Testis (tissue), 3 donors: ENCODE measurements around the gene KCNT2. TPM values are rescaled to one million over a fixed set of nuclear protein-coding genes. Genes with fewer than 3 reads are reported as not detected.

Experiments
- DNase-seq: peaks from one replicate; pipeline ENCODE4 v3.0.0-alpha.2; 2019
- H3K27ac ChIP-seq, 2 donors: fragments of 200-600 bp; sonication (generic); one replicate each; pipeline ENCODE4 v1.5.1; 2019
- H3K27me3 ChIP-seq: fragments of 200-600 bp; sonication (generic); one replicate; pipeline ENCODE4 v1.5.1; 2019
- H3K36me3 ChIP-seq: fragments of 200-600 bp; sonication (generic); one replicate; pipeline ENCODE4 v1.5.1; 2017; ENCODE audit warnings: low read depth; ENCODE audit errors: missing control alignments
- H3K4me1 ChIP-seq: fragments of 200-600 bp; sonication (generic); one replicate; pipeline ENCODE4 v1.5.1; 2019
- H3K4me3 ChIP-seq, 2 donors: fragments of 200-600 bp; sonication (generic); one replicate each; pipeline ENCODE4 v1.5.1; 2017 to 2019
- H3K9me3 ChIP-seq: fragments of 200-600 bp; sonication (generic); one replicate; pipeline ENCODE4 v1.5.1; 2017
- POLR2A ChIP-seq: fragments of 450-650 bp; IDR thresholded peaks from one replicate; pipeline ENCODE4 v1.6.1; 2017; ENCODE audit warnings: antibody characterized with exemption, mild to moderate bottlenecking, moderate library complexity
- WGBS, 2 donors: methylation state at CpG; one replicate each; pipeline ENCODE4 v1.1.5; 2018; 5-methylcytosine and 5-hydroxymethylcytosine counted together
- intact Hi-C: fragments of 100-400 bp; cut with DNase I; formaldehyde crosslinking; loops from one replicate; pipeline ENCODE4 v1.15.1; 2023; ENCODE audit warnings: low total_unique reads
- polyA plus RNA-seq: library from polyadenylated mRNA; stranded (reverse); fragments of 350-450 nt; fragmentation: Illumina TruSeq; extraction: RNeasy Lipid Tissue Mini Kit (QIAGEN cat#74804); gene quantifications from one replicate; pipeline ENCODE4 v1.2.3, GENCODE V29; 2014; ENCODE audit warnings: low read depth, low replicate concordance; ENCODE audit not compliant: insufficient read depth
- total RNA-seq, 2 donors: library from RNA; depleted of rRNA; stranded (reverse); fragments of >200 nt; gene quantifications; one replicate each; pipeline ENCODE4 v1.2.3, GENCODE V29; 2016
- TF ChIP-seq, protein P1 (sequence below), 3 experiments: fragments of 450-650 bp in 2 of 3; fragments of 200-600 bp in 1 of 3; sonication (generic) in 1 of 3; IDR thresholded peaks; one replicate each; pipeline ENCODE4 v1.5.1; 2016 to 2019; ENCODE audit warnings: antibody characterized with exemption in 3 of 3, mild to moderate bottlenecking in 2 of 3, moderate library complexity in 1 of 3

KCNT2 gene
- total and polyA plus RNA-seq, 3 donors from 2014 or later: 2.7 to 3.9 (median 3.2) TPM

DNA sequence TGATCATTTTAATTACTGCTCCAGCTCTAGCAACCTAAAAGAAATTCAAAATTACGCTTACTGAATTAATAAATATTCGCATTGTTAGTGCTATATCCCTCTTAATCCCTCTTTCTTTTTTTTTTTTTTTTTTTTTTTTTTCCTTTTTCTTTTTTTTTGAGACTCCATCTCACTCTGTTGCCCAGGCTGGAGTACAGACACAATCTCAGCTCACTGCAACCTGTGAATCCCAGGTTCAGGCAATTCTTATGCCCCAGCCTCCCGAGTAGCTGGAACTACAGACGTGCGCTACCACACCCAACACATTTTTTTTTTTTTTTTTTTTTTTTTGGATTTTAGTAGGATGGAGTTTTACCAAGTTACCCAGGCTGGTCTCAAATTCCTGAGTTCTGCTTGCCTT lies 157.1 kb downstream of the KCNT2 start:
- no peak overlapping the region for H3K4me3 ChIP-seq
- 85 to 95% methylated on average over 5 of the region's 5 CpGs for WGBS, 2 donors
- no peak overlapping the region for H3K27ac ChIP-seq
- no peaks in the 10 kb centered on the region for H3K36me3 ChIP-seq
- intact Hi-C loops: no loop called here
- no peaks in the 10 kb centered on the region for H3K9me3 ChIP-seq
- no peak for DNase-seq
- no peaks in the 10 kb centered on the region for H3K27me3 ChIP-seq
- no peaks in the 10 kb centered on the region for H3K4me1 ChIP-seq
- TF ChIP-seq POLR2A: no peak
- TF ChIP-seq, protein P1, sequence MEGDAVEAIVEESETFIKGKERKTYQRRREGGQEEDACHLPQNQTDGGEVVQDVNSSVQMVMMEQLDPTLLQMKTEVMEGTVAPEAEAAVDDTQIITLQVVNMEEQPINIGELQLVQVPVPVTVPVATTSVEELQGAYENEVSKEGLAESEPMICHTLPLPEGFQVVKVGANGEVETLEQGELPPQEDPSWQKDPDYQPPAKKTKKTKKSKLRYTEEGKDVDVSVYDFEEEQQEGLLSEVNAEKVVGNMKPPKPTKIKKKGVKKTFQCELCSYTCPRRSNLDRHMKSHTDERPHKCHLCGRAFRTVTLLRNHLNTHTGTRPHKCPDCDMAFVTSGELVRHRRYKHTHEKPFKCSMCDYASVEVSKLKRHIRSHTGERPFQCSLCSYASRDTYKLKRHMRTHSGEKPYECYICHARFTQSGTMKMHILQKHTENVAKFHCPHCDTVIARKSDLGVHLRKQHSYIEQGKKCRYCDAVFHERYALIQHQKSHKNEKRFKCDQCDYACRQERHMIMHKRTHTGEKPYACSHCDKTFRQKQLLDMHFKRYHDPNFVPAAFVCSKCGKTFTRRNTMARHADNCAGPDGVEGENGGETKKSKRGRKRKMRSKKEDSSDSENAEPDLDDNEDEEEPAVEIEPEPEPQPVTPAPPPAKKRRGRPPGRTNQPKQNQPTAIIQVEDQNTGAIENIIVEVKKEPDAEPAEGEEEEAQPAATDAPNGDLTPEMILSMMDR (IDR thresholded peaks at IDR 0.05): no peak

DNA sequence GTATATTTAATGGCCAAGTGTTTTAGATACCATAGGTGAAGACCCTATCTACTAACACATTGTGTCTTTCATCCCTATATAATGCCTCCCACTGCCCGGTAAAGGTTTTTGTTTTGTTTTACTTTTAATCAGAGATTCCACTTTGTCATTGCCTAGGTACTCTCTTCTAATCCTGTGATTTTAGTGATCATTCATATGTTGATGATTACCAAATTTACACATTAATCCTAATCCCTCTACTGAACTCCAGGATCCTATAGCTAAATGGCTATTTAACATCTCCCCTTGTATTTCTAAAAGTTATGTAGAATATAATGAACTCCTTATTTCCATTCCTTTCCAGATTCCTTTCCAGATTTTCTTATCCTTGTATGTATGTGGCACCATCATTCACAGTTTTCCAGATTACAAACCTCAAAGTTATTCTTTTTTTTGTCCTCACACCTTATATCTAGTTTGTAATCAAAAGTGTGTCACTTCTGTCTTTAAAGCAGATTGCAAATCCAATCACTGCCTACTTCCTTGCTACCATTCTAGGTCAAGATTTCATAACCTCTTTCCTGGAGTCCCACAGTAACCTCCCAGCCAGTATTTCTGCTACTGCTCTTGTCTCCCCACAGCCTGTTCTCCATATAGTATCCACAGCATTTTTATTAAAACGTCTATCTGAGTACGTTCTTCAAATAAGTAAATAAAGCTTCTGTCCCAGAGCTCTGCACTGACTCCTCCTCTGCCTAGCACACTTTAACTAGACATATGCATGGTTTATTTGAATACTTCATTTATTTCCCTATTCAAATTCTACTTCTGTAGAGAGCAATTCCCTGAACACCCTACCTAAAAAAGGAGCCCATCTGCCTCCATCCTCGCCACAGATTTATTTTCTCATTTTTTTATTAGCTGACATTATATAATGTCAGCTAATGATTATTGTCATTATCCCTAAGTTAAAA lies 157.8 kb downstream of the KCNT2 start:
- no peaks in the 10 kb centered on the region for H3K36me3 ChIP-seq
- no peak overlapping the region for H3K27ac ChIP-seq
- intact Hi-C loops: no loop called here
- no peaks in the 10 kb centered on the region for H3K27me3 ChIP-seq
- no peaks in the 10 kb centered on the region for H3K4me1 ChIP-seq
- TF ChIP-seq, protein P1 (IDR thresholded peaks at IDR 0.05): no peak
- no peak for TF ChIP-seq POLR2A
- H3K9me3 ChIP-seq: no peaks in the 10 kb centered on the region
- H3K4me3 ChIP-seq: no peak overlapping the region
- DNase-seq: no peak
- 66 to 67% methylated on average over 4 of the region's 4 CpGs for WGBS, 2 donors

DNA sequence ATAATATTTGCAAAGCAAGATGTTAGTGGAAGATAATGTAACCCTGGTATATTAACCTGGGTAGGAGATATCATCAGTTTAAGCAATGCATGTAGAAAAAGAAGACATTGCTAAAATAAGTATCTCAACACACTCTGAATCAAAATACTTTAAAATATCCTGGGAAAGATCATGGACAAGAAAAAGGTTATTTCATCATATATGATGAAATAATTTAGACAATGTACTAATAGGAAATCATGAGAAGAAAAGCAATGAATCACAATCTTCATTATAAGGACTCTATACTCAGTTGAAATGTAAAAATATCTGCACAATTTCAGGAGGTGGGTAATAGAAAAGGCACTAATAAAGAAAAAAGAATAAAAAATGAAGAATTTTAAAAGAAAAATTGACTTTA lies 158.8 kb downstream of the KCNT2 start:
- TF ChIP-seq, protein P1 (IDR thresholded peaks at IDR 0.05): no peak
- TF ChIP-seq POLR2A: no peak

DNA sequence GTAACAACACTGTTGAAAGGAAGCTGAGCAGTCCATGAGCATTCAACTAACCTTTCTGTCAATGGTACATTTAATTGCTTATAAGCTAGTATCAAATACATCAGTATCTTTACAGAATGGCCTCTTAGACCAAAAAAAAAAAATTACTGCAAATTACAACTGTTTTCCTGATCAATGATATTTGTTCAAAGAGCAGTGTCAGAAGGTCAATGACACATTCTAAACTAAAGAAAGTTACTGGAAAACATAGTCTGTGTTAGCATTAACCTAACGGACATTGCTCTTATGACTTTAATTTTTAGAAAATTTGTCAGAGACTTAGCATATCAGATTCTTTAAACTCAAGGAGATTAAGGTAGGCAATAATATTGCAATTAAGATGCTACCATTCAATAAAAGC lies 162.5 kb downstream of the KCNT2 start:
- 86 to 95% methylated on average over 1 of the region's 1 CpG for WGBS, 2 donors
- intact Hi-C loops: no loop called here
- no peaks in the 10 kb centered on the region for H3K4me1 ChIP-seq

More for the DNA sequence above, 158.8 kb downstream of the KCNT2 start:
- DNase-seq: no peak
- no peak overlapping the region for H3K27ac ChIP-seq
- no peaks in the 10 kb centered on the region for H3K4me1 ChIP-seq
- H3K9me3 ChIP-seq: no peaks in the 10 kb centered on the region
- no peak overlapping the region for H3K4me3 ChIP-seq
- intact Hi-C loops: no loop called here
- H3K27me3 ChIP-seq: no peaks in the 10 kb centered on the region
- H3K36me3 ChIP-seq: no peaks in the 10 kb centered on the region

More for the DNA sequence above, 162.5 kb downstream of the KCNT2 start:
- Histone ChIP-seq H3K4me3 (no peak overlapping the region), H3K27me3 (no peaks in the 10 kb centered on the region), H3K27ac (no peak overlapping the region), H3K36me3 (no peaks in the 10 kb centered on the region), H3K9me3 (no peaks in the 10 kb centered on the region)
- TF ChIP-seq, protein P1 (IDR thresholded peaks at IDR 0.05): no peak
- TF ChIP-seq POLR2A: no peak
- DNase-seq: no peak
